Measurements from ENCODE around the gene TSPAN9. TPM values are rescaled to one million over a fixed set of nuclear protein-coding genes. Genes with fewer than 3 reads are reported as not detected.

Gene TSPAN9
- polyA plus RNA-seq, 1 donor (not counting 4 experiments of a cell fraction or from before 2014, with no cell fraction given), result 27.5 TPM

- Histone ChIP-seq H2AFZ (ENCODE audit: control insufficient read depth, low read length) (no peak overlapping the region), H3K9ac (ENCODE audit: control insufficient read depth, extremely low read depth, insufficient read depth, low read length) (peak overlapping the region; percentile 68), H3K4me1 (ENCODE audit: control insufficient read depth, extremely low read depth, insufficient read depth, low read length) (peaks cover 62% of the 10 kb centered on the region), H3K4me3 (ENCODE audit: control insufficient read depth in 2 of 3, extremely low read depth in 1 of 3, insufficient read depth in 2 of 3, low read depth in 1 of 3, low read length in 3 of 3) (no peak overlapping the region), H3K79me2 (ENCODE audit: control insufficient read depth, insufficient read depth, low read length) (no peaks in the 10 kb centered on the region), H3K9me3 (ENCODE audit: control insufficient read depth, low read depth, low read length) (no peaks in the 10 kb centered on the region), H3K9me1 (ENCODE audit: control insufficient read depth, extremely low read depth, insufficient read depth, low read length) (no peaks in the 10 kb centered on the region), H3K27me3 (ENCODE audit: control insufficient read depth, extremely low read depth, insufficient read depth, low read length) (no peaks in the 10 kb centered on the region), H3K36me3 (ENCODE audit: control insufficient read depth in 2 of 2, extremely low read depth in 1 of 2, insufficient read depth in 2 of 2, low read length in 2 of 2) (no peaks in the 10 kb centered on the region), H3K27ac (ENCODE audit: control insufficient read depth, insufficient read depth, low read length) (peak overlapping the region; percentile 81), H3K4me2 (ENCODE audit: control insufficient read depth, extremely low read depth, insufficient read depth, low read depth, low read length) (peak overlapping the region; percentile 49), H4K20me1 (ENCODE audit: control insufficient read depth, extremely low read depth, insufficient read depth, low read length) (no peaks in the 10 kb centered on the region)
- TF ChIP-seq, protein P1, sequence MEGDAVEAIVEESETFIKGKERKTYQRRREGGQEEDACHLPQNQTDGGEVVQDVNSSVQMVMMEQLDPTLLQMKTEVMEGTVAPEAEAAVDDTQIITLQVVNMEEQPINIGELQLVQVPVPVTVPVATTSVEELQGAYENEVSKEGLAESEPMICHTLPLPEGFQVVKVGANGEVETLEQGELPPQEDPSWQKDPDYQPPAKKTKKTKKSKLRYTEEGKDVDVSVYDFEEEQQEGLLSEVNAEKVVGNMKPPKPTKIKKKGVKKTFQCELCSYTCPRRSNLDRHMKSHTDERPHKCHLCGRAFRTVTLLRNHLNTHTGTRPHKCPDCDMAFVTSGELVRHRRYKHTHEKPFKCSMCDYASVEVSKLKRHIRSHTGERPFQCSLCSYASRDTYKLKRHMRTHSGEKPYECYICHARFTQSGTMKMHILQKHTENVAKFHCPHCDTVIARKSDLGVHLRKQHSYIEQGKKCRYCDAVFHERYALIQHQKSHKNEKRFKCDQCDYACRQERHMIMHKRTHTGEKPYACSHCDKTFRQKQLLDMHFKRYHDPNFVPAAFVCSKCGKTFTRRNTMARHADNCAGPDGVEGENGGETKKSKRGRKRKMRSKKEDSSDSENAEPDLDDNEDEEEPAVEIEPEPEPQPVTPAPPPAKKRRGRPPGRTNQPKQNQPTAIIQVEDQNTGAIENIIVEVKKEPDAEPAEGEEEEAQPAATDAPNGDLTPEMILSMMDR (optimal IDR thresholded peaks at IDR 0.05 in 1 of 3, IDR thresholded peaks at IDR 0.05 in 1 of 3, conservative IDR thresholded peaks at IDR 0.05 in 1 of 3; ENCODE audit: extremely low read depth in 1 of 3, insufficient read depth in 2 of 3, low read length in 3 of 3), result no peak
- TF ChIP-seq EZH2 (IDR thresholded peaks at IDR 0.05; ENCODE audit: low read length), result no peak
- FAIRE-seq (peak; percentile 78), DNase-seq (ENCODE audit: low read depth, low spot score) (no peak)
- dilution Hi-C loops (cut with MboI; ENCODE audit: extremely low pct_ligation_motif_present, low sequenced_read_pairs), result no loop called here
These were observed 233.8 kb downstream of the TSPAN9 start for GRCh38 chr12:3311027-3311402.

DNA sequence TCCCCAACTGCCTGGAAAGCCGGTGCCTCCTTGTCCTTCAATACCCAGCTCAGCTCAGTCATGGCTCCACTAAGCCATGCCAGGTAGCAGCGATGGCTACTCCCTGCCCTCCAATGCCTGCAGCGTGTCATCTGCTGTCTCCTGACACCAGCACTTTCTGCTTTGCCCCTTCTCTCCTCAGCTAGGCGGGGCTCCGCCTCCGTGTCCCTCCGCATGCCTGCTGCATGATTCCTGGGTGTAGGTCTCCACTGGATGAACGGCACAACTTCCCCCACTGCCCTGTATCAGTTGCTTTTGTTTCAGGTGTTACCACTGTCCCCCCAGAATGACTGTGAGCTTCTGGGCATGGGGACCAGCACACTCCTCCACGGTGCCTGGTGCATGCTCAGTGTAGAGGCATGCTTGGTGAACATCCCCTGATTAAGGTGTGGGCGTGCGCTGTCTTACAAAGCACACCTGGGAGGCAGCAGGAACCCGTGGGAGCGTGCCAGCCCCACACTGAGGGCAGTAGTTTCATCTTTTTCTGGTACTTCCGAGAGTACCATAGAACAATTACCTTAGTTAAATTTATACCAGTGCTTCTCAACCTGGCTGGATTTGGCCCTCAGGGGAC is 234.4 kb downstream of the TSPAN9 start:
- Histone ChIP-seq H3K4me2 (ENCODE audit: control insufficient read depth, extremely low read depth, insufficient read depth, low read depth, low read length) (peak overlapping the region; percentile 49), H3K27ac (ENCODE audit: control insufficient read depth, insufficient read depth, low read length) (peak overlapping the region; percentile 81), H3K9ac (ENCODE audit: control insufficient read depth, extremely low read depth, insufficient read depth, low read length) (peak overlapping the region; percentile 68), H3K36me3 (ENCODE audit: control insufficient read depth in 2 of 2, extremely low read depth in 1 of 2, insufficient read depth in 2 of 2, low read length in 2 of 2) (no peaks in the 10 kb centered on the region), H2AFZ (ENCODE audit: control insufficient read depth, low read length) (peak overlapping the region; percentile 47), H3K9me3 (ENCODE audit: control insufficient read depth, low read depth, low read length) (no peaks in the 10 kb centered on the region), H3K9me1 (ENCODE audit: control insufficient read depth, extremely low read depth, insufficient read depth, low read length) (no peaks in the 10 kb centered on the region), H3K4me3 (ENCODE audit: control insufficient read depth in 2 of 3, extremely low read depth in 1 of 3, insufficient read depth in 2 of 3, low read depth in 1 of 3, low read length in 3 of 3) (no peak overlapping the region), H3K79me2 (ENCODE audit: control insufficient read depth, insufficient read depth, low read length) (no peaks in the 10 kb centered on the region), H4K20me1 (ENCODE audit: control insufficient read depth, extremely low read depth, insufficient read depth, low read length) (no peaks in the 10 kb centered on the region), H3K4me1 (ENCODE audit: control insufficient read depth, extremely low read depth, insufficient read depth, low read length) (peaks cover 62% of the 10 kb centered on the region), H3K27me3 (ENCODE audit: control insufficient read depth, extremely low read depth, insufficient read depth, low read length) (no peaks in the 10 kb centered on the region)
- DNase-seq (ENCODE audit: low read depth, low spot score) (no peak), FAIRE-seq (peak; percentile 52)
- dilution Hi-C loops (cut with MboI; ENCODE audit: extremely low pct_ligation_motif_present, low sequenced_read_pairs), result no loop called here
- TF ChIP-seq EZH2 (IDR thresholded peaks at IDR 0.05; ENCODE audit: low read length), result no peak
- TF ChIP-seq, protein P1 (optimal IDR thresholded peaks at IDR 0.05 in 1 of 3, IDR thresholded peaks at IDR 0.05 in 1 of 3, conservative IDR thresholded peaks at IDR 0.05 in 1 of 3; ENCODE audit: extremely low read depth in 1 of 3, insufficient read depth in 2 of 3, low read length in 3 of 3), result no peak
